Measurements from ENCODE around the gene S100A14.

Gene S100A14

GRCh38 chr1:153629971-153630370 lies 13.8 kb upstream of the S100A14 start:
- ATAC-seq (no peak), DNase-seq (no peak)
- Mint-ChIP-seq H3K4me1 (peaks cover 40% of the 10 kb centered on the region), H3K4me3 (no peak overlapping the region), H3K27ac (no peak overlapping the region), H3K9me3 (no peaks in the 10 kb centered on the region), H3K27me3 (peaks cover 17% of the 10 kb centered on the region)

GRCh38 chr1:153629343-153629665 lies 13.2 kb upstream of the S100A14 start:
- H3K9me3 Mint-ChIP-seq, result no peaks in the 10 kb centered on the region
- ATAC-seq (no peak), DNase-seq (no peak)
- H3K27ac Mint-ChIP-seq, result no peak overlapping the region
- no peak overlapping the region for H3K4me3 Mint-ChIP-seq
- H3K27me3 Mint-ChIP-seq, result peaks cover 17% of the 10 kb centered on the region
- H3K4me1 Mint-ChIP-seq, result peaks cover 40% of the 10 kb centered on the region

- Mint-ChIP-seq H3K27me3 (peaks cover 17% of the 10 kb centered on the region), H3K27ac (peak overlapping the region in 1 of 2 donors; percentile 37), H3K4me1 (peaks cover 40% of the 10 kb centered on the region), H3K4me3 (no peak overlapping the region), H3K9me3 (no peaks in the 10 kb centered on the region)
- no peak for ATAC-seq
- no peak for DNase-seq
Measured at GRCh38 chr1:153628638-153629342, 12.7 kb upstream of the S100A14 start.

GRCh38 chr1:153627715-153628626 lies 11.8 kb upstream of the S100A14 start, which contains the start of gene S100A1:
S100A1 (plus strand) TSS chr1:153628434; CDS start chr1:153630522, 2,088 bp downstream.
- Mint-ChIP-seq H3K9me3 (no peaks in the 10 kb centered on the region), H3K27me3 (peaks cover 17% of the 10 kb centered on the region), H3K27ac (peak within 1 kb of the TSS; percentile 37 to 81), H3K4me1 (peaks cover 33% of the 10 kb centered on the region), H3K4me3 (peak within 1 kb of the TSS; percentile 5 to 47)
- DNase-seq (no peak), ATAC-seq (peak; percentile 29)

- ATAC-seq, result peak; percentile 29
- no peak for DNase-seq
- Mint-ChIP-seq H3K27ac (peak within 1 kb of the TSS in 1 of 2 donors; percentile 81), H3K4me3 (peak within 1 kb of the TSS; percentile 5 to 47), H3K27me3 (peaks cover 17% of the 10 kb centered on the region), H3K9me3 (no peaks in the 10 kb centered on the region), H3K4me1 (peaks cover 25% of the 10 kb centered on the region)
Measured at GRCh38 chr1:153626904-153627714, 11.0 kb upstream of the S100A14 start, which contains the start of gene S100A13. S100A13 (minus strand) TSS chr1:153627505; CDS start chr1:153626472, 1,033 bp downstream.

- Mint-ChIP-seq H3K9me3 (no peaks in the 10 kb centered on the region), H3K27me3 (peaks cover 17% of the 10 kb centered on the region), H3K4me1 (peaks cover 19% of the 10 kb centered on the region), H3K27ac (no peak overlapping the region), H3K4me3 (no peak overlapping the region)
- ATAC-seq, result no peak
- no peak for DNase-seq
Measured at GRCh38 chr1:153626477-153626903, 10.4 kb upstream of the S100A14 start.

GRCh38 chr1:153624965-153625611 lies 9.0 kb upstream of the S100A14 start:
- DNase-seq (no peak), ATAC-seq (no peak)
- H3K4me3 Mint-ChIP-seq, result no peak overlapping the region
- peaks cover 17% of the 10 kb centered on the region for H3K27me3 Mint-ChIP-seq
- no peak overlapping the region for H3K27ac Mint-ChIP-seq
- peaks cover 10% of the 10 kb centered on the region for H3K4me1 Mint-ChIP-seq
- H3K9me3 Mint-ChIP-seq, result no peaks in the 10 kb centered on the region

- peaks cover 10% of the 10 kb centered on the region for H3K4me1 Mint-ChIP-seq
- no peak overlapping the region for H3K27ac Mint-ChIP-seq
- peaks cover 17% of the 10 kb centered on the region for H3K27me3 Mint-ChIP-seq
- no peaks in the 10 kb centered on the region for H3K9me3 Mint-ChIP-seq
- DNase-seq (no peak), ATAC-seq (no peak)
- no peak overlapping the region for H3K4me3 Mint-ChIP-seq
Measured at GRCh38 chr1:153623101-153623500, 7.0 kb upstream of the S100A14 start.

- Mint-ChIP-seq H3K27ac (no peak overlapping the region), H3K9me3 (no peaks in the 10 kb centered on the region), H3K4me1 (no peaks in the 10 kb centered on the region), H3K4me3 (no peak overlapping the region), H3K27me3 (no peaks in the 10 kb centered on the region)
- DNase-seq (no peak), ATAC-seq (no peak)
Measured at GRCh38 chr1:153619171-153619570, 3.0 kb upstream of the S100A14 start.

- Mint-ChIP-seq H3K27ac (peak overlapping the region; percentile 24 to 63), H3K4me3 (no peak overlapping the region), H3K9me3 (no peaks in the 10 kb centered on the region), H3K27me3 (no peaks in the 10 kb centered on the region), H3K4me1 (no peaks in the 10 kb centered on the region)
- peak; percentile 88 for ATAC-seq
- DNase-seq, result peak; percentile 43 to 67
Measured at GRCh38 chr1:153617663-153618062, 1.5 kb upstream of the S100A14 start.

- no peaks in the 10 kb centered on the region for H3K9me3 Mint-ChIP-seq
- ATAC-seq, result peak; percentile 5
- no peak for DNase-seq
- no peak overlapping the region for H3K4me3 Mint-ChIP-seq
- no peak overlapping the region for H3K27ac Mint-ChIP-seq
- H3K4me1 Mint-ChIP-seq, result no peaks in the 10 kb centered on the region
- no peaks in the 10 kb centered on the region for H3K27me3 Mint-ChIP-seq
Measured at GRCh38 chr1:153616917-153617311, 789 bp upstream of the S100A14 start.

GRCh38 chr1:153615406-153615805 lies 719 bp downstream of the S100A14 start:
- DNase-seq, result no peak
- Mint-ChIP-seq H3K4me3 (no peak overlapping the region), H3K27me3 (no peaks in the 10 kb centered on the region), H3K9me3 (no peaks in the 10 kb centered on the region), H3K4me1 (no peaks in the 10 kb centered on the region), H3K27ac (peak overlapping the region in 1 of 2 donors; percentile 85)
- no peak for ATAC-seq

GRCh38 chr1:153614906-153615305 lies 1.2 kb downstream of the S100A14 start:
- no peaks in the 10 kb centered on the region for H3K9me3 Mint-ChIP-seq
- H3K4me3 Mint-ChIP-seq, result no peak overlapping the region
- peak overlapping the region in 1 of 2 donors; percentile 29 for H3K27ac Mint-ChIP-seq
- DNase-seq (no peak), ATAC-seq (no peak)
- no peaks in the 10 kb centered on the region for H3K27me3 Mint-ChIP-seq
- no peaks in the 10 kb centered on the region for H3K4me1 Mint-ChIP-seq

GRCh38 chr1:153614189-153614900 lies 1.8 kb downstream of the S100A14 start:
- no peak overlapping the region for H3K4me3 Mint-ChIP-seq
- ATAC-seq (no peak), DNase-seq (no peak)
- H3K4me1 Mint-ChIP-seq, result no peaks in the 10 kb centered on the region
- no peaks in the 10 kb centered on the region for H3K27me3 Mint-ChIP-seq
- peak overlapping the region; percentile 29 to 60 for H3K27ac Mint-ChIP-seq
- H3K9me3 Mint-ChIP-seq, result no peaks in the 10 kb centered on the region
